ENCODE data around the gene GDPD5.

GDPD5 gene

GRCh38 chr11:75563501-75563977 is 37.8 kb upstream of the GDPD5 start:
- peaks cover 16% of the 10 kb centered on the region for H3K4me1 Mint-ChIP-seq
- H3K27me3 Mint-ChIP-seq, result peaks cover 3% of the 10 kb centered on the region
- H3K36me3 Mint-ChIP-seq, result no peaks in the 10 kb centered on the region
- H3K9me3 Mint-ChIP-seq, result no peaks in the 10 kb centered on the region
- DNase-seq (ENCODE audit: low spot score in 2 of 2) (no peak), ATAC-seq (ENCODE audit: low read depth) (no peak)
- H3K4me3 Mint-ChIP-seq, result peak overlapping the region; percentile 90
- no peak overlapping the region for H3K27ac Mint-ChIP-seq

- Mint-ChIP-seq H3K4me3 (peak overlapping the region; percentile 90), H3K36me3 (no peaks in the 10 kb centered on the region), H3K27me3 (peaks cover 3% of the 10 kb centered on the region), H3K4me1 (peaks cover 16% of the 10 kb centered on the region), H3K27ac (peak overlapping the region; percentile 77), H3K9me3 (no peaks in the 10 kb centered on the region)
- ATAC-seq (ENCODE audit: low read depth) (no peak), DNase-seq (ENCODE audit: low spot score in 2 of 2) (no peak)
Observed at GRCh38 chr11:75562836-75563484, 37.2 kb upstream of the GDPD5 start.

GRCh38 chr11:75562048-75562835 is 36.5 kb upstream of the GDPD5 start, which contains the start of gene SERPINH1:
Gene SERPINH1, plus strand, starts transcription at chr11:75562253. Its CDS starts 4,097 bp downstream, at chr11:75566350.
- Mint-ChIP-seq H3K27me3 (peaks cover 3% of the 10 kb centered on the region), H3K4me3 (peak within 1 kb of the TSS; percentile 90), H3K36me3 (no peaks in the 10 kb centered on the region), H3K27ac (peak within 1 kb of the TSS; percentile 77), H3K4me1 (peaks cover 16% of the 10 kb centered on the region), H3K9me3 (no peaks in the 10 kb centered on the region)
- peak; percentile 21 to 44 for DNase-seq (ENCODE audit: low spot score in 2 of 2)
- ATAC-seq (ENCODE audit: low read depth), result peak; percentile 81

- Mint-ChIP-seq H3K27ac (no peak overlapping the region), H3K4me3 (peak overlapping the region; percentile 90), H3K27me3 (peaks cover 3% of the 10 kb centered on the region), H3K36me3 (no peaks in the 10 kb centered on the region), H3K4me1 (peaks cover 16% of the 10 kb centered on the region), H3K9me3 (no peaks in the 10 kb centered on the region)
- no peak for DNase-seq (ENCODE audit: low spot score in 2 of 2)
- no peak for ATAC-seq (ENCODE audit: low read depth)
Observed at GRCh38 chr11:75561426-75562047, 35.8 kb upstream of the GDPD5 start.

GRCh38 chr11:75560644-75561043 is 34.9 kb upstream of the GDPD5 start:
- ATAC-seq (ENCODE audit: low read depth), result no peak
- no peaks in the 10 kb centered on the region for H3K36me3 Mint-ChIP-seq
- H3K4me3 Mint-ChIP-seq, result peak overlapping the region; percentile 46
- no peak overlapping the region for H3K27ac Mint-ChIP-seq
- DNase-seq (ENCODE audit: low spot score in 2 of 2), result no peak
- peaks cover 3% of the 10 kb centered on the region for H3K27me3 Mint-ChIP-seq
- H3K9me3 Mint-ChIP-seq, result no peaks in the 10 kb centered on the region
- H3K4me1 Mint-ChIP-seq, result peaks cover 16% of the 10 kb centered on the region

- DNase-seq (ENCODE audit: low spot score in 2 of 2) (no peak), ATAC-seq (ENCODE audit: low read depth) (no peak)
- H3K27ac Mint-ChIP-seq, result no peak overlapping the region
- H3K27me3 Mint-ChIP-seq, result peaks cover 6% of the 10 kb centered on the region
- H3K36me3 Mint-ChIP-seq, result no peaks in the 10 kb centered on the region
- no peaks in the 10 kb centered on the region for H3K9me3 Mint-ChIP-seq
- H3K4me1 Mint-ChIP-seq, result peaks cover 16% of the 10 kb centered on the region
- H3K4me3 Mint-ChIP-seq, result no peak overlapping the region
Observed at GRCh38 chr11:75558939-75559843, 33.5 kb upstream of the GDPD5 start.

GRCh38 chr11:75557666-75558494 is 32.1 kb upstream of the GDPD5 start:
- H3K27ac Mint-ChIP-seq, result no peak overlapping the region
- H3K9me3 Mint-ChIP-seq, result no peaks in the 10 kb centered on the region
- peaks cover 11% of the 10 kb centered on the region for H3K4me1 Mint-ChIP-seq
- H3K27me3 Mint-ChIP-seq, result peaks cover 6% of the 10 kb centered on the region
- no peak overlapping the region for H3K4me3 Mint-ChIP-seq
- H3K36me3 Mint-ChIP-seq, result no peaks in the 10 kb centered on the region
- ATAC-seq (ENCODE audit: low read depth) (no peak), DNase-seq (ENCODE audit: low spot score in 2 of 2) (no peak)

GRCh38 chr11:75556275-75556674 is 30.5 kb upstream of the GDPD5 start:
- no peak for ATAC-seq (ENCODE audit: low read depth)
- no peak overlapping the region for H3K27ac Mint-ChIP-seq
- no peaks in the 10 kb centered on the region for H3K4me1 Mint-ChIP-seq
- H3K9me3 Mint-ChIP-seq, result no peaks in the 10 kb centered on the region
- H3K36me3 Mint-ChIP-seq, result no peaks in the 10 kb centered on the region
- peaks cover 6% of the 10 kb centered on the region for H3K27me3 Mint-ChIP-seq
- H3K4me3 Mint-ChIP-seq, result no peak overlapping the region
- DNase-seq (ENCODE audit: low spot score in 2 of 2), result no peak

GRCh38 chr11:75555079-75555811 is 29.5 kb upstream of the GDPD5 start:
- Mint-ChIP-seq H3K27me3 (peaks cover 5% of the 10 kb centered on the region), H3K36me3 (no peaks in the 10 kb centered on the region), H3K27ac (no peak overlapping the region), H3K4me3 (no peak overlapping the region), H3K4me1 (no peaks in the 10 kb centered on the region), H3K9me3 (no peaks in the 10 kb centered on the region)
- ATAC-seq (ENCODE audit: low read depth) (no peak), DNase-seq (ENCODE audit: low spot score in 2 of 2) (no peak)

GRCh38 chr11:75554258-75555022 is 28.7 kb upstream of the GDPD5 start:
- no peaks in the 10 kb centered on the region for H3K9me3 Mint-ChIP-seq
- H3K27me3 Mint-ChIP-seq, result peaks cover 3% of the 10 kb centered on the region
- H3K4me3 Mint-ChIP-seq, result no peak overlapping the region
- ATAC-seq (ENCODE audit: low read depth), result no peak
- DNase-seq (ENCODE audit: low spot score in 2 of 2), result no peak
- H3K27ac Mint-ChIP-seq, result no peak overlapping the region
- no peaks in the 10 kb centered on the region for H3K4me1 Mint-ChIP-seq
- H3K36me3 Mint-ChIP-seq, result no peaks in the 10 kb centered on the region

- Mint-ChIP-seq H3K4me1 (no peaks in the 10 kb centered on the region), H3K9me3 (peaks cover 2% of the 10 kb centered on the region), H3K27ac (no peak overlapping the region), H3K36me3 (no peaks in the 10 kb centered on the region), H3K4me3 (no peak overlapping the region), H3K27me3 (peaks cover 3% of the 10 kb centered on the region)
- no peak for ATAC-seq (ENCODE audit: low read depth)
- DNase-seq (ENCODE audit: low spot score in 2 of 2), result no peak
Observed at GRCh38 chr11:75553889-75554257, 28.1 kb upstream of the GDPD5 start.

GRCh38 chr11:75553182-75553581 is 27.4 kb upstream of the GDPD5 start:
- peaks cover 2% of the 10 kb centered on the region for H3K9me3 Mint-ChIP-seq
- no peak for DNase-seq (ENCODE audit: low spot score in 2 of 2)
- H3K27me3 Mint-ChIP-seq, result peaks cover 3% of the 10 kb centered on the region
- no peaks in the 10 kb centered on the region for H3K4me1 Mint-ChIP-seq
- H3K36me3 Mint-ChIP-seq, result no peaks in the 10 kb centered on the region
- no peak overlapping the region for H3K4me3 Mint-ChIP-seq
- ATAC-seq (ENCODE audit: low read depth), result no peak
- no peak overlapping the region for H3K27ac Mint-ChIP-seq

Measured in memory B cell (primary cell).